Ecto neural progenitor cell (in vitro differentiated cells): Measurements from ENCODE around the gene IL22.

ENCODE experiments used
- DNase-seq: peaks from one replicate; pipeline ENCODE4 v3.0.0-alpha.2; 2018; ENCODE audit warnings: low spot score

IL22 gene

GRCh38 chr12:68253504-68253903 lies at the start of gene IL22:
TSS of gene IL22 (minus strand) at chr12:68253604. CDS start at chr12:68253448, 156 bp downstream.
- no peak for DNase-seq

GRCh38 chr12:68297929-68298328 lies 44.5 kb upstream of the IL22 start:
- no peak for DNase-seq

GRCh38 chr12:68294251-68294650 lies 40.8 kb upstream of the IL22 start:
- no peak for DNase-seq

GRCh38 chr12:68293347-68293746 lies 39.9 kb upstream of the IL22 start:
- DNase-seq = no peak

GRCh38 chr12:68292151-68292943 lies 38.9 kb upstream of the IL22 start:
- DNase-seq = no peak

GRCh38 chr12:68291396-68292036 lies 38.1 kb upstream of the IL22 start:
- DNase-seq = no peak

- no peak for DNase-seq
These were observed 36.7 kb upstream of the IL22 start for GRCh38 chr12:68290126-68290525.

GRCh38 chr12:68287106-68287505 lies 33.7 kb upstream of the IL22 start:
- DNase-seq = no peak

GRCh38 chr12:68286396-68286795 lies 33.0 kb upstream of the IL22 start:
- no peak for DNase-seq

GRCh38 chr12:68285541-68285940 lies 32.1 kb upstream of the IL22 start:
- DNase-seq = no peak

- no peak for DNase-seq
These were observed 28.1 kb upstream of the IL22 start for GRCh38 chr12:68281322-68282077.

GRCh38 chr12:68280240-68280639 lies 26.8 kb upstream of the IL22 start:
- no peak for DNase-seq

GRCh38 chr12:68279227-68280054 lies 26.0 kb upstream of the IL22 start:
- no peak for DNase-seq

GRCh38 chr12:68276402-68276930 lies 23.1 kb upstream of the IL22 start:
- DNase-seq = no peak

- DNase-seq = no peak
These were observed 19.3 kb upstream of the IL22 start for GRCh38 chr12:68272732-68273131.

GRCh38 chr12:68271346-68271745 lies 17.9 kb upstream of the IL22 start:
- no peak for DNase-seq

- no peak for DNase-seq
These were observed 17.0 kb upstream of the IL22 start for GRCh38 chr12:68270358-68270757.

- no peak for DNase-seq
These were observed 16.4 kb upstream of the IL22 start for GRCh38 chr12:68269779-68270178.

GRCh38 chr12:68268967-68269366 lies 15.6 kb upstream of the IL22 start:
- no peak for DNase-seq

- no peak for DNase-seq
These were observed 14.5 kb upstream of the IL22 start for GRCh38 chr12:68267892-68268396.

GRCh38 chr12:68264857-68265256 lies 11.5 kb upstream of the IL22 start:
- no peak for DNase-seq
